GM10266 (cell line): ENCODE results near the gene ATP8A2.

ENCODE experiments used
- DNase-seq: peaks from one replicate; pipeline ENCODE4 v3.0.0; 2012; ENCODE audit errors: extremely low spot score
- CTCF ChIP-seq: IDR thresholded peaks from 2 replicates; pipeline ENCODE4 v1.5.1; 2012; ENCODE audit warnings: mild to moderate bottlenecking, low read depth; ENCODE audit not compliant: control insufficient read depth, insufficient read depth; ENCODE audit errors: missing control alignments

The ATP8A2 gene

GRCh38 chr13:25380082-25380481, 8.3 kb downstream of the ATP8A2 start:
- TF ChIP-seq CTCF, result no peak

GRCh38 chr13:25380741-25381324, 9.1 kb downstream of the ATP8A2 start:
- no peak for DNase-seq
- no peak for TF ChIP-seq CTCF

More at GRCh38 chr13:25380082-25380481, 8.3 kb downstream of the ATP8A2 start:
- DNase-seq, result no peak

GRCh38 chr13:25384758-25385410, 13.1 kb downstream of the ATP8A2 start:
- TF ChIP-seq CTCF, result no peak
- DNase-seq, result no peak

- no peak for DNase-seq
- no peak for TF ChIP-seq CTCF
Observed at GRCh38 chr13:25391932-25392331, 20.2 kb downstream of the ATP8A2 start.

- no peak for TF ChIP-seq CTCF
- no peak for DNase-seq
Observed at GRCh38 chr13:25394402-25395060, 22.8 kb downstream of the ATP8A2 start.

- TF ChIP-seq CTCF, result no peak
- no peak for DNase-seq
Observed at GRCh38 chr13:25397763-25398162, 26.0 kb downstream of the ATP8A2 start.

- no peak for TF ChIP-seq CTCF
- DNase-seq, result no peak
Observed at GRCh38 chr13:25400925-25401324, 29.2 kb downstream of the ATP8A2 start.
